ENCODE measurements around the gene ZSWIM5. TPM values are rescaled to one million over a fixed set of nuclear protein-coding genes. Genes with fewer than 3 reads are reported as not detected.

The ZSWIM5 gene
- total and polyA plus RNA-seq, 9 of the 15 experiments (the other 6 are each of a cell fraction or from before 2014, with no cell fraction given), result under 0.01 to 0.07 (median 0.03) TPM; not detected in 3

- TF ChIP-seq RCOR1 (IDR thresholded peaks at IDR 0.05; ENCODE audit: borderline replicate concordance in 1 of 2, low read depth in 2 of 2, low read length in 2 of 2) (no peak), FOXO4 (CRISPR knock-in tag; IDR thresholded peaks at IDR 0.05) (0 out of 2 replicates have a peak, but pooled peaks have one; percentile 15), POLR2A (conservative IDR thresholded peaks at IDR 0.05) (peak; percentile 66), ELF4 (CRISPR knock-in tag; IDR thresholded peaks at IDR 0.05) (peak; percentile 70; the same call in 1 of the 2 replicates), CHAMP1 (IDR thresholded peaks at IDR 0.05) (no peak), POLR2B (IDR thresholded peaks at IDR 0.05; ENCODE audit: low read depth, partially characterized antibody) (peak; percentile 57), CSDE1 (IDR thresholded peaks at IDR 0.05) (no peak), SMARCA4 (IDR thresholded peaks at IDR 0.05) (no peak), LCOR (CRISPR knock-in tag; IDR thresholded peaks at IDR 0.05) (no peak), ZNF239 (CRISPR knock-in tag; IDR thresholded peaks at IDR 0.05) (no peak), NFE2L1 (tag; IDR thresholded peaks at IDR 0.05; ENCODE audit: borderline replicate concordance, low read depth) (no peak), THRB (CRISPR knock-in tag; conservative IDR thresholded peaks at IDR 0.05) (peak; percentile 81)
Measured at GRCh38 chr1:45015683-45016082, 190.7 kb downstream of the ZSWIM5 start (continued).
